PC-3 (cell line): Measurements from ENCODE around the gene PSORS1C1. TPM values are rescaled to one million over a fixed set of nuclear protein-coding genes. Genes with fewer than 3 reads are reported as not detected.

Experiments used
- ATAC-seq: fragments of 200-7000 bp; cut with Tn5 transposase; 2 replicates; pipeline ENCODE4 v1.9.1; 2020; ENCODE audit warnings: mild to moderate bottlenecking, moderate library complexity
- BruUV-seq: library from RNA; stranded (reverse); fragments of 400-500 nt; replicated peaks from 2 replicates; lab custom pipeline; 2021; lab: Mats Ljungman, UMichigan
- CTCF ChIA-PET: fragments of 300-600 bp; sonication (Branson Sonifier 250); formaldehyde crosslinking; loops from one replicate; lab custom pipeline; 2022; ENCODE audit warnings: antibody characterized with exemption; lab: Charles Lee
- POLR2A ChIA-PET: fragments of 300-600 bp; sonication (Branson Sonifier 250); formaldehyde crosslinking; loops from one replicate; lab custom pipeline; 2022; ENCODE audit warnings: antibody characterized with exemption; ENCODE audit not compliant: unreplicated experiment; lab: Charles Lee
- DNase-seq: peaks from one replicate; pipeline ENCODE4 v3.0.0-alpha.2; 2015
- H2AFZ ChIP-seq: fragments of 300-600 bp; sonication (generic); 2 replicates; pipeline ENCODE4 v1.6.0; 2016; ENCODE audit warnings: antibody characterized with exemption, low read length
- H3F3A ChIP-seq: fragments of 300-600 bp; sonication (generic); one replicate; pipeline ENCODE4 v1.6.0; 2017; ENCODE audit warnings: antibody characterized with exemption, low read length, control low read depth, mild to moderate bottlenecking; ENCODE audit not compliant: unreplicated experiment
- H3K27ac ChIP-seq: fragments of 300-600 bp; sonication (generic); 2 replicates; pipeline ENCODE4 v1.5.1; 2016; ENCODE audit warnings: mild to moderate bottlenecking, low read length
- H3K27me3 ChIP-seq: fragments of 300-600 bp; sonication (generic); 2 replicates; pipeline ENCODE4 v1.6.1; 2016; ENCODE audit warnings: low read length, mixed read lengths
- H3K36me3 ChIP-seq: fragments of 300-600 bp; sonication (generic); 2 replicates; pipeline ENCODE4 v1.6.1; 2016; ENCODE audit warnings: low read depth, mixed run types, low read length, mixed read lengths
- H3K4me1 ChIP-seq: fragments of 300-600 bp; sonication (generic); 2 replicates; pipeline ENCODE4 v1.5.1; 2016; ENCODE audit warnings: low read length; ENCODE audit not compliant: insufficient read depth
- H3K4me2 ChIP-seq: fragments of 300-600 bp; sonication (generic); 2 replicates; pipeline ENCODE4 v1.6.0; 2016; ENCODE audit warnings: low read length
- H3K4me3 ChIP-seq: fragments of 300-600 bp; sonication (generic); 2 replicates; pipeline ENCODE4 v1.5.1; 2016; ENCODE audit warnings: mild to moderate bottlenecking, low read length, mixed read lengths
- H3K79me2 ChIP-seq: fragments of 300-600 bp; sonication (generic); 2 replicates; pipeline ENCODE4 v1.6.1; 2017; ENCODE audit warnings: low read length, mixed read lengths
- H3K9ac ChIP-seq: fragments of 300-600 bp; sonication (generic); 2 replicates; pipeline ENCODE4 v1.6.0; 2016; ENCODE audit warnings: mild to moderate bottlenecking, low read length
- H3K9me2 ChIP-seq: fragments of 300-600 bp; sonication (generic); replicated peaks from 2 replicates; pipeline ENCODE4 v1.6.1; 2016; ENCODE audit warnings: mixed run types, low read length, mixed read lengths
- H3K9me3 ChIP-seq: fragments of 300-600 bp; sonication (generic); 2 replicates; pipeline ENCODE4 v1.6.1; 2016; ENCODE audit warnings: low read length, mixed read lengths
- H4K20me1 ChIP-seq: fragments of 300-600 bp; sonication (generic); 2 replicates; pipeline ENCODE4 v1.6.1; 2016; ENCODE audit warnings: low read length, mixed read lengths
- EZH2 ChIP-seq: fragments of 300-600 bp; sonication (generic); IDR thresholded peaks from one replicate; pipeline ENCODE4 v1.6.1; 2017; ENCODE audit warnings: antibody characterized with exemption, mild to moderate bottlenecking, low read length; ENCODE audit not compliant: unreplicated experiment
- EZH2phosphoT487 ChIP-seq: fragments of 300-600 bp; sonication (generic); IDR thresholded peaks from 2 replicates; pipeline ENCODE4 v1.6.1; 2018; ENCODE audit warnings: mild to moderate bottlenecking, antibody characterized with exemption, low read length, borderline replicate concordance
- intact Hi-C: fragments of 100-400 bp; cut with micrococcal nuclease; formaldehyde crosslinking; loops from 2 replicates; pipeline ENCODE4 v1.9.0; 2023
- total RNA-seq: library from RNA; depleted of rRNA; stranded (reverse); fragments of >200 nt; gene quantifications from 2 replicates; pipeline ENCODE4 v1.2.3, GENCODE V29; 2014
- TF ChIP-seq, protein P1 (sequence below): fragments of 300-600 bp; sonication (generic); conservative IDR thresholded peaks from 2 replicates; pipeline ENCODE4 v1.5.1; 2017; ENCODE audit warnings: antibody characterized with exemption, low read depth, mild to moderate bottlenecking, low read length

PSORS1C1 gene
- total RNA-seq, 1 experiment from 2014 or later = 2.0 TPM

DNA sequence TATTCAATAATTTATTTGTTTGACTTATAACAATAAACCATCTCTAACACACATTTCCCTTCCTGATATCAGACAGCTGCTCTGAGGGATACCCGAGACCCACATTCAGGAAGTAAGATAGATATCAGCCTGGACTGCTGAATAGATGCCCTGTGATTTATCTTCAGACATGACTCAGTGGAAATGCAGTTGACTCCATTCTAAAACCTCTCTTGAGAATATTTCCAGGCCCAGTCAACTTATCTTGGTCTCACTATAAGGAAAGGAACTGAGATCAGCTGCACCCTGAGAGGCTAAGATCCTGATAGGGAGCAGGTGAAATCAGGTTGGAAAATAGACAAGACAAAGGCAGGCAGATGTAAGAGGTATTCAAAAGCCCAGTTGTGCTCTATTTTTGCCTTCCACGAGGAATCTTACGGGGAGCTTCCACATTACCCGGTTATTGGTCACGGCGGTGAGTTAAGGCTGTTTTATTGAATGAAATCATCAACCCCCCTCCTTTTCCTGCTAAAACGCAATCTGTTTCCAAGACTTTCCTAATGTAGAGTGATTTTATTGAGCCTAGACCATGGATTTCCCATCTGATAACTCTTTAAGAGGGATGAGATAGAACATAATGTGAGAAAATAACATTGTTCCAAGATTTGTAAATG is 27.7 kb upstream of the PSORS1C1 start:
- peaks cover 11% of the 10 kb centered on the region for H3K4me1 ChIP-seq
- peak overlapping the region; percentile 81 for H2AFZ ChIP-seq
- BruUV-seq = no TSS peak
- CTCF ChIA-PET = interaction anchor here (0.6 to 1.4 kb wide), 16 partner anchors 9 to 605 kb away, joined by 3 to 32 read pairs (median 6); partner anchors contain the start of genes PSORS1C1 and VARS2
- DNase-seq (peak; percentile 36), ATAC-seq (peak; percentile 60)
- intact Hi-C loops = loop anchor here (1.0 to 5.0 kb wide), 4 partner anchors 42 to 360 kb away; no protein-coding TSS in a partner anchor
- no peaks in the 10 kb centered on the region for H4K20me1 ChIP-seq
- POLR2A ChIA-PET = interaction anchor here (0.5 to 1.0 kb wide), 5 partner anchors 28 to 546 kb away, joined by 3 to 6 read pairs (median 4); no protein-coding TSS in a partner anchor
- H3K79me2 ChIP-seq = no peaks in the 10 kb centered on the region
- H3K9ac ChIP-seq = peak overlapping the region; percentile 45
- H3K36me3 ChIP-seq = no peaks in the 10 kb centered on the region
- no peaks in the 10 kb centered on the region for H3K27me3 ChIP-seq
- peak overlapping the region; percentile 64 for H3K4me3 ChIP-seq
- H3K4me2 ChIP-seq = peak overlapping the region; percentile 93
- no peaks in the 10 kb centered on the region for H3K9me2 ChIP-seq
- H3K27ac ChIP-seq = peak overlapping the region; percentile 31
- TF ChIP-seq EZH2 = no peak
- TF ChIP-seq, protein P1, sequence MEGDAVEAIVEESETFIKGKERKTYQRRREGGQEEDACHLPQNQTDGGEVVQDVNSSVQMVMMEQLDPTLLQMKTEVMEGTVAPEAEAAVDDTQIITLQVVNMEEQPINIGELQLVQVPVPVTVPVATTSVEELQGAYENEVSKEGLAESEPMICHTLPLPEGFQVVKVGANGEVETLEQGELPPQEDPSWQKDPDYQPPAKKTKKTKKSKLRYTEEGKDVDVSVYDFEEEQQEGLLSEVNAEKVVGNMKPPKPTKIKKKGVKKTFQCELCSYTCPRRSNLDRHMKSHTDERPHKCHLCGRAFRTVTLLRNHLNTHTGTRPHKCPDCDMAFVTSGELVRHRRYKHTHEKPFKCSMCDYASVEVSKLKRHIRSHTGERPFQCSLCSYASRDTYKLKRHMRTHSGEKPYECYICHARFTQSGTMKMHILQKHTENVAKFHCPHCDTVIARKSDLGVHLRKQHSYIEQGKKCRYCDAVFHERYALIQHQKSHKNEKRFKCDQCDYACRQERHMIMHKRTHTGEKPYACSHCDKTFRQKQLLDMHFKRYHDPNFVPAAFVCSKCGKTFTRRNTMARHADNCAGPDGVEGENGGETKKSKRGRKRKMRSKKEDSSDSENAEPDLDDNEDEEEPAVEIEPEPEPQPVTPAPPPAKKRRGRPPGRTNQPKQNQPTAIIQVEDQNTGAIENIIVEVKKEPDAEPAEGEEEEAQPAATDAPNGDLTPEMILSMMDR = no peak
- no peak for TF ChIP-seq EZH2phosphoT487
- no peaks in the 10 kb centered on the region for H3F3A ChIP-seq
- no peaks in the 10 kb centered on the region for H3K9me3 ChIP-seq

DNA sequence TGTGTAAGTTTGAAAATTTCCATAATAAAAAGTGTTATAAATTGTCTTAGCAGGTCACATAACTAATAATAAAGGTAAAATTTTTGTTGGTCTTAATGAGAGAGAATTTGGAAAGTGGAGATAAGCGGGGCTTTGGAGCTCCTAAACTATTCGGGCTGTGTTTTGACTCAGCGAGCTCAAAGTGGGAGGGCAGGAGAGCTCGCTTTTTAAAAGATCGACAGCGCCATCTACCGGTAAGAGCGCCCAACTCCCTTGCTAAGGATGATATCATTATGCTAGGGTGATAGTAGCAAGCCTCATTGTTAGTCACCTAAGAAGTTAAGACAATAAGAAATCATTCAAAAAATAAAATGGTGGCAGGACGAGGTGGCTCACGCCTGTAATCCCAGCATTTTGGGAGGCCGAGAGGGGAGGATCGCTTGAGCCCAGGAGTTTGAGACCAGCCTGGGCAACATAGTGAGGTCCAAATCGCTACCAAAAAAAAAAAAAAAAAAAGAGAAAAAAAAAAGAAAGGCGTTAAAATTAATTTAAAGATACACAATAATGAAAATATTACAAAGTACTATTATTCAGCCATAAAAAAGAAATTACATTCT is 27.0 kb upstream of the PSORS1C1 start:
- peak overlapping the region; percentile 93 for H3K4me2 ChIP-seq
- peak overlapping the region; percentile 45 for H3K9ac ChIP-seq
- peak overlapping the region; percentile 81 for H2AFZ ChIP-seq
- H3K27ac ChIP-seq = peak overlapping the region; percentile 31
- H3K9me3 ChIP-seq = no peaks in the 10 kb centered on the region
- no peaks in the 10 kb centered on the region for H4K20me1 ChIP-seq
- H3K36me3 ChIP-seq = no peaks in the 10 kb centered on the region
- peaks cover 11% of the 10 kb centered on the region for H3K4me1 ChIP-seq
- intact Hi-C loops = loop anchor here (1.0 to 5.0 kb wide), 4 partner anchors 41 to 360 kb away; no protein-coding TSS in a partner anchor
- peak; percentile 97 for DNase-seq
- no peaks in the 10 kb centered on the region for H3F3A ChIP-seq
- H3K27me3 ChIP-seq = no peaks in the 10 kb centered on the region
- peak; percentile 95 for ATAC-seq
- no TSS peak for BruUV-seq
- no peaks in the 10 kb centered on the region for H3K79me2 ChIP-seq
- ChIA-PET POLR2A (interaction anchor here (0.6 to 1.0 kb wide), 3 partner anchors 28 to 398 kb away, joined by 3 to 6 read pairs (median 4); no protein-coding TSS in a partner anchor), CTCF (interaction anchor here (0.6 to 1.4 kb wide), 16 partner anchors 8 to 605 kb away, joined by 3 to 32 read pairs (median 6); partner anchors contain the start of genes PSORS1C1 and VARS2)
- H3K9me2 ChIP-seq = no peaks in the 10 kb centered on the region
- TF ChIP-seq, protein P1 = peak; percentile 87
- no peak for TF ChIP-seq EZH2
- H3K4me3 ChIP-seq = peak overlapping the region; percentile 64
